Measurements from ENCODE around the gene DOK7. TPM values are rescaled to one million over a fixed set of nuclear protein-coding genes. Genes with fewer than 3 reads are reported as not detected.

The DOK7 gene
- total RNA-seq, 1 experiment from 2014 or later, result 5.3 TPM

DNA sequence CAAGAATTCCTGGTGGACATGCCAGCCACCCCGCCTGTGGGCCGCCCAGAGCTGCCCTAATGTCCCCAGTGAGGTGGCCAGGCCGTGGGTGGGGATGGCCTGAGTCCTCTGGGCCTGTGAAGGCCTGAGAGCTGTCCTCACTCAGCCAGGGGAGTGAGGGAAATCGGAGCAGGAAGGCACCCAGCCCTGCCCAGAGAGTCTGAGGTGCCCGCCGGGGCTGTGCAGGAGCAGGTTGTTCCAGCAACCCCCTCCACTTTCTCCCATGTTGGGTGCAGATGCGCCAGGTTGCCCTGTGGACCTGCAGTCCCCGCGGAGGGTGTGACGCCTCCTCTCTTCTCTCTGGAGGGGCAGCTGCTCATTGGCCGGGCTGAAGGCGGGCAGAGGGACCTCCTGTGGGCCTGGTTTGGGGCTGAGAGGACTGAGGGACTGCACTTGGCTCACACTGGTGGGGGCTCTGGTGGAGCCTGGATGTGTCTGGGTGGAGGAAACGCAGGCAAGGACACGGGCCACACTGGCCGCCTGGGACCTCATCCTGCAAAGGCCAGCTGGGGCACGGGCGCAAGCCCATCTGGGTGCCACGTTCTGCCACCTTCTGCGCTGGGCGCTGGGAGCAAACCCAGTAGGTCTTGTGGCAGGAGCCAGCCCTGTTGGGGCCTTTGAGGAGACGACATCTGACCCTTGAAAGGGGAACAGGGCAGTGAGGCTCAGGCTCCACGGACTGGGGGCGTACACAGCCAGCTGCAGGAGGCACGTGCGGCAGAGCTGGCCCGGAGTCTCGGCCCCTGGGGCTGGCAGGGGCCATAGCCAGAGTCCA, 14.0 kb downstream of the DOK7 start:
- BruUV-seq (replicated peaks), result no TSS peak
- H3K4me1 Mint-ChIP-seq (ENCODE audit: insufficient read depth, unreplicated experiment), result peaks cover 9% of the 10 kb centered on the region
- POLR2A ChIA-PET, result no interaction called here
- TF ChIP-seq, protein P1, sequence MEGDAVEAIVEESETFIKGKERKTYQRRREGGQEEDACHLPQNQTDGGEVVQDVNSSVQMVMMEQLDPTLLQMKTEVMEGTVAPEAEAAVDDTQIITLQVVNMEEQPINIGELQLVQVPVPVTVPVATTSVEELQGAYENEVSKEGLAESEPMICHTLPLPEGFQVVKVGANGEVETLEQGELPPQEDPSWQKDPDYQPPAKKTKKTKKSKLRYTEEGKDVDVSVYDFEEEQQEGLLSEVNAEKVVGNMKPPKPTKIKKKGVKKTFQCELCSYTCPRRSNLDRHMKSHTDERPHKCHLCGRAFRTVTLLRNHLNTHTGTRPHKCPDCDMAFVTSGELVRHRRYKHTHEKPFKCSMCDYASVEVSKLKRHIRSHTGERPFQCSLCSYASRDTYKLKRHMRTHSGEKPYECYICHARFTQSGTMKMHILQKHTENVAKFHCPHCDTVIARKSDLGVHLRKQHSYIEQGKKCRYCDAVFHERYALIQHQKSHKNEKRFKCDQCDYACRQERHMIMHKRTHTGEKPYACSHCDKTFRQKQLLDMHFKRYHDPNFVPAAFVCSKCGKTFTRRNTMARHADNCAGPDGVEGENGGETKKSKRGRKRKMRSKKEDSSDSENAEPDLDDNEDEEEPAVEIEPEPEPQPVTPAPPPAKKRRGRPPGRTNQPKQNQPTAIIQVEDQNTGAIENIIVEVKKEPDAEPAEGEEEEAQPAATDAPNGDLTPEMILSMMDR (IDR thresholded peaks at IDR 0.05; ENCODE audit: unreplicated experiment), result no peak
- intact Hi-C loops (cut with micrococcal nuclease), result no loop called here
- no peaks in the 10 kb centered on the region for H3K9me3 Mint-ChIP-seq (ENCODE audit: unreplicated experiment)
- H3K27ac Mint-ChIP-seq (ENCODE audit: low read depth, unreplicated experiment), result no peak overlapping the region
- no peaks in the 10 kb centered on the region for H3K27me3 Mint-ChIP-seq (ENCODE audit: insufficient read depth, unreplicated experiment)
- CTCF ChIA-PET, result interaction anchor here (1.0 kb wide), 1 partner anchor 14 kb away, joined by 4 read pairs; the partner anchor contains the start of gene DOK7
- no peaks in the 10 kb centered on the region for H3K36me3 Mint-ChIP-seq (ENCODE audit: insufficient read depth, unreplicated experiment)
- no peak for DNase-seq (ENCODE audit: unreplicated experiment)
- no peak overlapping the region for H3K4me3 Mint-ChIP-seq (ENCODE audit: unreplicated experiment)

DNA sequence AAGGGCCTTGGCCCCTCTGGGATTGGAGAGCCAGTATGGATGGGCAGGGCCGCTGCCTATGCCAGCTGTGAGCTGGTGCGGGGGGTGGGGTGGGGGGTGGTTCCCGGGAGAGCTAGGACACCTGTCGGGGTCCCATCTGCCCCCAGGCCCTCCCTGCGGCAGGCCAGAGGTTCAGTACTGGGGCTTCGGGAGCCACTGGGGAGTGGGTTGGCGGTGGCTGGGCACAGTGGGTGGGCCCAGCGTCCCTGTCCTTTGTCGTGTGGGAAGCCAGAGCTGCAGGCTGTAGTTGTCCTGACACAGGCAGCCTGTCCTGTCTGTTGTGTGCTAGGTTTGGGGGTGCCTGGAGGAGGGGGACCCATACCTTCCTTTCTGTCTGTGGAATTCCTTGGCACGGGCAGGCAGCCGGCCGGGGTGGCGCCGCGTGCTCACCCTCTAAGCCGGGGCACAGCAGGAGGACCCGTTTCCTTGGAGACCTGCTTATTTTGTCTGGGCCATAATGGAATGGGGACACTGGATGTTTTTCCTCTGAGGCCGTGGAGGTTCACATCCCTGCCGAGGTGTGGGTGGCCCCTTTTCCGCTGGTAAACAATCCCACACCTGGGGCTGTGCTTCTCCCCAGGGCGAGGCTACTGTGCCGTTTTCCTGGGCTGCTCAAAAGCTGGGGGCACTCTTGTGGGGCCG, 14.8 kb downstream of the DOK7 start:
- Mint-ChIP-seq H3K27ac (ENCODE audit: low read depth, unreplicated experiment) (no peak overlapping the region), H3K36me3 (ENCODE audit: insufficient read depth, unreplicated experiment) (no peaks in the 10 kb centered on the region), H3K27me3 (ENCODE audit: insufficient read depth, unreplicated experiment) (no peaks in the 10 kb centered on the region), H3K9me3 (ENCODE audit: unreplicated experiment) (no peaks in the 10 kb centered on the region), H3K4me3 (ENCODE audit: unreplicated experiment) (no peak overlapping the region), H3K4me1 (ENCODE audit: insufficient read depth, unreplicated experiment) (peaks cover 9% of the 10 kb centered on the region)
- intact Hi-C loops (cut with micrococcal nuclease), result no loop called here
- DNase-seq (ENCODE audit: unreplicated experiment), result no peak
- BruUV-seq (replicated peaks), result no TSS peak
- TF ChIP-seq, protein P1 (IDR thresholded peaks at IDR 0.05; ENCODE audit: unreplicated experiment), result no peak
- POLR2A ChIA-PET, result no interaction called here
- CTCF ChIA-PET, result interaction anchor here (1.0 kb wide), 1 partner anchor 14 kb away, joined by 4 read pairs; the partner anchor contains the start of gene DOK7

- no TSS peak for BruUV-seq (replicated peaks)
- Mint-ChIP-seq H3K9me3 (ENCODE audit: unreplicated experiment) (no peaks in the 10 kb centered on the region), H3K4me3 (ENCODE audit: unreplicated experiment) (no peak overlapping the region), H3K36me3 (ENCODE audit: insufficient read depth, unreplicated experiment) (no peaks in the 10 kb centered on the region), H3K27ac (ENCODE audit: low read depth, unreplicated experiment) (no peak overlapping the region), H3K4me1 (ENCODE audit: insufficient read depth, unreplicated experiment) (peaks cover 9% of the 10 kb centered on the region), H3K27me3 (ENCODE audit: insufficient read depth, unreplicated experiment) (no peaks in the 10 kb centered on the region)
- POLR2A ChIA-PET, result no interaction called here
- TF ChIP-seq, protein P1 (IDR thresholded peaks at IDR 0.05; ENCODE audit: unreplicated experiment), result no peak
- no peak for DNase-seq (ENCODE audit: unreplicated experiment)
- CTCF ChIA-PET, result interaction anchor here (0.5 to 3.9 kb wide), 14 partner anchors 7 to 560 kb away, joined by 3 to 46 read pairs (median 7); partner anchors contain the start of genes DOK7 and HGFAC
- intact Hi-C loops (cut with micrococcal nuclease), result no loop called here
These were observed 15.6 kb downstream of the DOK7 start for GRCh38 chr4:3478446-3479357.

Measured in MCF 10A (cell line).